ENCODE data around the gene SPG11.

DNA sequence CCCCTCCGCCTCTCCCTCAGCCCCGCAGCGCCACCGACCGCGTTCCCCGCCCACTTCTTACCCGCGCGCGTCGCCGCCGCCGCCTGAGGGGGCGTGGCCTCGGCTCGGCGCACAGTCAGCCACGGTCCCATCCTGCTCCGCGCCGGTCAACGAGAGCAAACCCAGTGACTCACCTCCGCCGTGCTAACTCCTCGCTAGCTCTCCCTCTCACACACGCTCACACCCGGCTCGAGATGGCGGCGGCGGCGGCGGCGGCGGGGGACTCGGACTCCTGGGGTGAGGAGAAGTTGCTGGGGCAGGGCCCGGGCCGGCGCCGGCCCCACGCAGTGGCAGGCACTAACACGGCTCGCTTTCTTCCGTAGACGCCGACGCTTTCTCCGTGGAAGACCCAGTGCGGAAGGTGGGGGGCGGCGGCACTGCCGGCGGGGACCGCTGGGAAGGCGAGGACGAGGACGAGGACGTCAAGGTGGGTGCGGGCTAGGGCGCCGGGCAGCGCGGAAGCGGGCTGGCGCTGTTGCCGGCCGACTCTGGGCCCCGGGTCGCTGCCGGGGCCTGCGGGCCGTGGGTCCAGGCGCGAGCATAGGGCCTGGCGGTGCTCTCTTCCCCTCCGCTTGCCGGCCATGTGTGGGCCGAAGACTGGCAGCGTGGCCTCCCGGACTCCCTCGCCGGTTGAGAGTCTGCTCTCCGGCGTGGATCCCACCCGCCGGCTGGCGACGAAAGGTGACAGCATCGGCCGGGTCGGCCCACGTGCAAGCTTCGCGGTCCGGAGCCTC, 126.3 kb downstream of the SPG11 start, which contains the start of gene EIF3J:
- TF ChIP-seq CHD1 (IDR thresholded peaks at IDR 0.05; ENCODE audit: low read depth, low read length) = no peak
- no peak for TF ChIP-seq ZBTB33 (IDR thresholded peaks at IDR 0.05)
- TF ChIP-seq PML (IDR thresholded peaks at IDR 0.05; ENCODE audit: low read length) = no peak
- no peak for TF ChIP-seq EZH2 (IDR thresholded peaks at IDR 0.05; ENCODE audit: borderline replicate concordance, control insufficient read depth, low read depth, low read length)
- TF ChIP-seq, protein P1, sequence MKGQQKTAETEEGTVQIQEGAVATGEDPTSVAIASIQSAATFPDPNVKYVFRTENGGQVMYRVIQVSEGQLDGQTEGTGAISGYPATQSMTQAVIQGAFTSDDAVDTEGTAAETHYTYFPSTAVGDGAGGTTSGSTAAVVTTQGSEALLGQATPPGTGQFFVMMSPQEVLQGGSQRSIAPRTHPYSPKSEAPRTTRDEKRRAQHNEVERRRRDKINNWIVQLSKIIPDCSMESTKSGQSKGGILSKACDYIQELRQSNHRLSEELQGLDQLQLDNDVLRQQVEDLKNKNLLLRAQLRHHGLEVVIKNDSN (IDR thresholded peaks at IDR 0.05; ENCODE audit: borderline replicate concordance, extremely low read length, insufficient read depth, low read depth, low read length) = no peak
- peak; percentile 87; the same call in 1 of the 2 replicates for TF ChIP-seq TAF1 (IDR thresholded peaks at IDR 0.05; ENCODE audit: borderline replicate concordance, low read depth, low read length)
- TF ChIP-seq, protein P2, sequence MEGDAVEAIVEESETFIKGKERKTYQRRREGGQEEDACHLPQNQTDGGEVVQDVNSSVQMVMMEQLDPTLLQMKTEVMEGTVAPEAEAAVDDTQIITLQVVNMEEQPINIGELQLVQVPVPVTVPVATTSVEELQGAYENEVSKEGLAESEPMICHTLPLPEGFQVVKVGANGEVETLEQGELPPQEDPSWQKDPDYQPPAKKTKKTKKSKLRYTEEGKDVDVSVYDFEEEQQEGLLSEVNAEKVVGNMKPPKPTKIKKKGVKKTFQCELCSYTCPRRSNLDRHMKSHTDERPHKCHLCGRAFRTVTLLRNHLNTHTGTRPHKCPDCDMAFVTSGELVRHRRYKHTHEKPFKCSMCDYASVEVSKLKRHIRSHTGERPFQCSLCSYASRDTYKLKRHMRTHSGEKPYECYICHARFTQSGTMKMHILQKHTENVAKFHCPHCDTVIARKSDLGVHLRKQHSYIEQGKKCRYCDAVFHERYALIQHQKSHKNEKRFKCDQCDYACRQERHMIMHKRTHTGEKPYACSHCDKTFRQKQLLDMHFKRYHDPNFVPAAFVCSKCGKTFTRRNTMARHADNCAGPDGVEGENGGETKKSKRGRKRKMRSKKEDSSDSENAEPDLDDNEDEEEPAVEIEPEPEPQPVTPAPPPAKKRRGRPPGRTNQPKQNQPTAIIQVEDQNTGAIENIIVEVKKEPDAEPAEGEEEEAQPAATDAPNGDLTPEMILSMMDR (IDR thresholded peaks at IDR 0.05 in 2 of 3, conservative IDR thresholded peaks at IDR 0.05 in 1 of 3; ENCODE audit: control insufficient read depth in 2 of 3, extremely low read depth in 1 of 3, insufficient read depth in 1 of 3, low read depth in 3 of 3, low read length in 3 of 3) = no peak
- TF ChIP-seq MXI1 (IDR thresholded peaks at IDR 0.05; ENCODE audit: low read depth, low read length) = 0 out of 2 replicates have a peak, but pooled peaks have one; percentile 10
- no peak for TF ChIP-seq SUPT20H (IDR thresholded peaks at IDR 0.05; ENCODE audit: borderline replicate concordance, control insufficient read depth, low read depth, low read length)
- TF ChIP-seq BRCA1 (IDR thresholded peaks at IDR 0.05; ENCODE audit: low read depth, low read length) = no peak
- TF ChIP-seq RCOR1 (conservative IDR thresholded peaks at IDR 0.05; ENCODE audit: low read depth, low read length) = no peak
